ENCODE data around the gene PDCD6IP.

DNA sequence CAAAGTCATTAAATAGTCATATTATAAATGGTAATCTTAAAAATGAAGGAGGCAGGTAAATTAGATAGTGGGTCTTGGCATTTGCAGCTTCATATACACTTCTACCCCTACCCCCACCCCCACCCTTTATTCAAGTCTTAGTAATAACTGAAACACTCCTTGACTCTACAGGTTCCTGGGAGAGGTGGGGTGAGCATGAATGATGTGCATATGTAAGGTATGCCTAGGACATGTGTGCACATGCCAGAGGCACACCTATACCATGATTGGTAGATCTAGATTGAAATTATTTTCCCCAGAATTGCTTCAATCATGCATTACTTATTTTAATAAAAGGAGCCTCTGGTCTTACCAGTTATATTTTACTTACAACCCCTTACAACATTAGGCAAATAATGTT, 40.1 kb upstream of the PDCD6IP start:
- TF ChIP-seq NR3C1 (CRISPR knock-in tag; IDR thresholded peaks at IDR 0.05) (no peak), TAF1 (CRISPR knock-in tag; IDR thresholded peaks at IDR 0.05) (no peak), ZNF318 (CRISPR knock-in tag; IDR thresholded peaks at IDR 0.05) (no peak), POLR2G (IDR thresholded peaks at IDR 0.05; ENCODE audit: low read depth, low read length) (no peak)
